Endodermal cell (in vitro differentiated cells): ENCODE results near the gene ACKR4. TPM values are rescaled to one million over a fixed set of nuclear protein-coding genes. Genes with fewer than 3 reads are reported as not detected.

ENCODE experiments used
- DNase-seq: peaks from one replicate; pipeline ENCODE4 v3.0.0-alpha.2; 2017
- H3K27ac ChIP-seq: 2 replicates; pipeline ENCODE4 v1.5.1; 2013; ENCODE audit warnings: mild to moderate bottlenecking, low read depth, low read length, moderate library complexity
- H3K27me3 ChIP-seq: 2 replicates; pipeline ENCODE4 v1.6.1; 2013; ENCODE audit warnings: mild to moderate bottlenecking, low read length, moderate library complexity; ENCODE audit not compliant: insufficient read depth, control insufficient read depth, poor library complexity, severe bottlenecking
- H3K36me3 ChIP-seq: 2 replicates; pipeline ENCODE4 v1.7.0; 2013; ENCODE audit warnings: mild to moderate bottlenecking, low read length, moderate library complexity; ENCODE audit not compliant: control insufficient read depth, insufficient read depth
- H3K4me1 ChIP-seq: one replicate; pipeline ENCODE4 v1.7.0; 2013; ENCODE audit warnings: low read length; ENCODE audit not compliant: control insufficient read depth, insufficient read depth
- H3K4me3 ChIP-seq: 2 replicates; pipeline ENCODE4 v1.5.1; 2013; ENCODE audit warnings: mild to moderate bottlenecking, low read length, moderate library complexity
- H3K9ac ChIP-seq: 2 replicates; pipeline ENCODE4 v1.6.1; 2013; ENCODE audit warnings: mild to moderate bottlenecking, low read length, moderate library complexity; ENCODE audit not compliant: poor library complexity, severe bottlenecking; ENCODE audit errors: extremely low read depth
- H3K9me3 ChIP-seq: 2 replicates; pipeline ENCODE4 v1.6.1; 2013; ENCODE audit warnings: mild to moderate bottlenecking, low read length, moderate library complexity; ENCODE audit not compliant: control insufficient read depth
- H3K27ac Mint-ChIP-seq: 2 replicates; pipeline ENCODE4 v1.8.0; 2020; ENCODE audit warnings: mixed read lengths
- H3K27me3 Mint-ChIP-seq: 2 replicates; pipeline ENCODE4 v1.8.0; 2021; ENCODE audit warnings: mild to moderate bottlenecking, mixed read lengths; ENCODE audit not compliant: insufficient read depth
- H3K36me3 Mint-ChIP-seq: 2 replicates; pipeline ENCODE4 v1.8.0; 2020; ENCODE audit warnings: low read depth, mixed read lengths
- H3K4me1 Mint-ChIP-seq: 2 replicates; pipeline ENCODE4 v1.8.0; 2020; ENCODE audit warnings: mixed read lengths
- H3K4me3 Mint-ChIP-seq: 2 replicates; pipeline ENCODE4 v1.8.0; 2020; ENCODE audit warnings: mild to moderate bottlenecking, moderate library complexity, mixed read lengths
- H3K9me3 Mint-ChIP-seq: 2 replicates; pipeline ENCODE4 v1.8.0; 2020; ENCODE audit warnings: mild to moderate bottlenecking, mixed read lengths
- WGBS, 2 experiments: methylation state at CpG; one replicate each; pipeline versions ENCODE4 v1.1.5 to v1.1.7; 2013; ENCODE audit warnings: missing lambda C conversion rate in 2 of 2, mixed read lengths in 1 of 2; ENCODE audit not compliant: insufficient coverage in 1 of 2, insufficient read length in 1 of 2; 5-methylcytosine and 5-hydroxymethylcytosine counted together
- total RNA-seq, 2 donors: library from RNA; stranded (reverse); fragmentation: NEBNext Ultra II Directional in 1 of 2; extraction: Animal tissue kit (Norgen Biotek cat#: 25700) in 1 of 2; gene quantifications; 2 replicates in 1 of 2; 3 replicates in 1 of 2; pipeline ENCODE4 v1.2.1, GENCODE V29; 2021
- TF ChIP-seq, protein P1 (sequence below): fragments of 200-600 bp; sonication (generic); conservative IDR thresholded peaks from 2 replicates; pipeline ENCODE4 v1.5.0; 2021; ENCODE audit warnings: antibody characterized with exemption, mild to moderate bottlenecking

Gene ACKR4
- total RNA-seq, 2 donors from 2014 or later: not detected

DNA sequence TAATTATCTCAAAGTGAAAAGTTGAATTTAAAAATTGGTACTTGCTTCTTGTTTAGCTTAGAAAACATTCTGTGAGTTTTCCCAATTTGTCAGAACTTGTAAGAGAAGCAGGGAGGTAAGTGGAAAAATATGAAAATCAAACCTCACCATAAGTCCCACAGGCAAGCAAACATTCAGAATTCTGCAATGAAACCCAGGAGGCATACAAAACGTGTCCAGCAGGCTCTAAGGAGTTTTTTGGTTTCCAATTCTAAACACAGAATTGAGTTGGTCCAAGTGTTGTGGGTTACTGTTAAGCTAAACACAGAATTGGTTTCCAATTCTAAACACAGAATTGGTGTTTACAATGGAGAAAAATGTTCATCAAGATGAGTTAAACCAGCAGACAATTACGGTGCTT, 27.1 kb upstream of the ACKR4 start:
- DNase-seq: no peak
- H3K4me1 Mint-ChIP-seq: peaks cover 7% of the 10 kb centered on the region
- WGBS, 2 experiments: 90% methylated on average over 2 of the region's 2 CpGs; no CpG with 5 or more reads in 1 of the 2 experiments

DNA sequence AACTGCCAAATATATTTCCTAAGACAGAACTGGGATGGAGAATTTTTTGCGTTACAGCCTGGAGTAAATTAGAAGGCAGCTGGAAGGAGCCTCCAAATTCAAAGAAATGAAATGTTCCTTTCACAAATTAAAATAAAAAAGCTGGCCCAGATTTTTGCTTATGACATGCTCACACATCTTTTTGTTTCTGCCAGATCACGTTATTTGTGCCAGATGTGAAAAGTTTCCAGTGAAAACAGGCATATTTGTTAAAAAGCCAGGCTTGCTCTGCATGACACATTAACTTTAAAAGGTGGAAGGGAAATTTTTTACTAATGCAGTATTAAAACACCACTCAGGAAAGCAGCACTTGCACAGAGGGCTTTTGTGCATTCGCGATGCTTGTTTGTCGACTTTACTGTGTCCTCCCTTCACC, 23.3 kb upstream of the ACKR4 start:
- no peaks in the 10 kb centered on the region for H3K4me1 ChIP-seq
- 90 to 100% methylated on average over 1 to 5 of the region's 5 CpGs for whole genome bisulfite sequencing, 2 experiments
- Mint-ChIP-seq H3K9me3 (peaks cover 12% of the 10 kb centered on the region), H3K27me3 (no peaks in the 10 kb centered on the region), H3K27ac (no peak overlapping the region), H3K36me3 (peaks cover 29% of the 10 kb centered on the region), H3K4me3 (no peak overlapping the region), H3K4me1 (peaks cover 7% of the 10 kb centered on the region)
- DNase-seq: no peak
- no peak overlapping the region for H3K27ac ChIP-seq
- H3K4me3 ChIP-seq: no peak overlapping the region
- peaks cover 22% of the 10 kb centered on the region for H3K36me3 ChIP-seq
- no peak overlapping the region for H3K9ac ChIP-seq
- H3K27me3 ChIP-seq: no peaks in the 10 kb centered on the region
- TF ChIP-seq, protein P1, sequence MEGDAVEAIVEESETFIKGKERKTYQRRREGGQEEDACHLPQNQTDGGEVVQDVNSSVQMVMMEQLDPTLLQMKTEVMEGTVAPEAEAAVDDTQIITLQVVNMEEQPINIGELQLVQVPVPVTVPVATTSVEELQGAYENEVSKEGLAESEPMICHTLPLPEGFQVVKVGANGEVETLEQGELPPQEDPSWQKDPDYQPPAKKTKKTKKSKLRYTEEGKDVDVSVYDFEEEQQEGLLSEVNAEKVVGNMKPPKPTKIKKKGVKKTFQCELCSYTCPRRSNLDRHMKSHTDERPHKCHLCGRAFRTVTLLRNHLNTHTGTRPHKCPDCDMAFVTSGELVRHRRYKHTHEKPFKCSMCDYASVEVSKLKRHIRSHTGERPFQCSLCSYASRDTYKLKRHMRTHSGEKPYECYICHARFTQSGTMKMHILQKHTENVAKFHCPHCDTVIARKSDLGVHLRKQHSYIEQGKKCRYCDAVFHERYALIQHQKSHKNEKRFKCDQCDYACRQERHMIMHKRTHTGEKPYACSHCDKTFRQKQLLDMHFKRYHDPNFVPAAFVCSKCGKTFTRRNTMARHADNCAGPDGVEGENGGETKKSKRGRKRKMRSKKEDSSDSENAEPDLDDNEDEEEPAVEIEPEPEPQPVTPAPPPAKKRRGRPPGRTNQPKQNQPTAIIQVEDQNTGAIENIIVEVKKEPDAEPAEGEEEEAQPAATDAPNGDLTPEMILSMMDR: no peak
- H3K9me3 ChIP-seq: peaks cover 10% of the 10 kb centered on the region

More for the DNA sequence above, 27.1 kb upstream of the ACKR4 start:
- TF ChIP-seq, protein P1: no peak
- H3K27ac ChIP-seq: no peak overlapping the region
- H3K27me3 ChIP-seq: no peaks in the 10 kb centered on the region
- H3K9me3 Mint-ChIP-seq: peaks cover 12% of the 10 kb centered on the region
- no peak overlapping the region for H3K4me3 Mint-ChIP-seq
- H3K27me3 Mint-ChIP-seq: no peaks in the 10 kb centered on the region
- H3K4me1 ChIP-seq: no peaks in the 10 kb centered on the region
- peaks cover 23% of the 10 kb centered on the region for H3K36me3 Mint-ChIP-seq
- no peak overlapping the region for H3K4me3 ChIP-seq
- no peak overlapping the region for H3K9ac ChIP-seq
- no peak overlapping the region for H3K27ac Mint-ChIP-seq
- peaks cover 10% of the 10 kb centered on the region for H3K9me3 ChIP-seq
- peaks cover 3% of the 10 kb centered on the region for H3K36me3 ChIP-seq

DNA sequence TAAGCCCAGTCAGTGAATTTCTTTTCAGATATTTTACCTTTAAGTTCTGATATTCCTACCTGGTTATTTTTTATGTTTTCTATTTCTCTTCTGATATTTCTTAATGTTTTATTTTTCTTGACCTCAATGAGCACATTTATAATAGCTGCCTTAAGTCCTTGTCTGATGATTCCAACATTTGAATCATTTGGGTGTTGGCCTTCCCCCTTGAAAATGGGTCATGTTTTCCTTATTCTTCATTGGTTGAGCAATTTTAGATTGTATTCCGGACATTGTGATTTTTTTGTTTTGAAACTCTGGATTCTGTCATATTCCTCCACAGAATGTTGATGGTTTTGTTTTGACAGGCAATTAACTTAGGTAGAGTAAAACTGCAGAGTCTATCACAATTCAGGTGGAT, 9.7 kb upstream of the ACKR4 start:
- H3K9me3 Mint-ChIP-seq: no peaks in the 10 kb centered on the region
- no peaks in the 10 kb centered on the region for H3K4me1 ChIP-seq

More for the DNA sequence above, 9.7 kb upstream of the ACKR4 start:
- Mint-ChIP-seq H3K27me3 (no peaks in the 10 kb centered on the region), H3K4me3 (no peak overlapping the region), H3K36me3 (peaks cover 14% of the 10 kb centered on the region), H3K27ac (no peak overlapping the region), H3K4me1 (no peaks in the 10 kb centered on the region)
- Histone ChIP-seq H3K27me3 (no peaks in the 10 kb centered on the region), H3K27ac (no peak overlapping the region), H3K36me3 (no peaks in the 10 kb centered on the region), H3K4me3 (no peak overlapping the region), H3K9me3 (no peaks in the 10 kb centered on the region), H3K9ac (no peak overlapping the region)
- DNase-seq: no peak
- TF ChIP-seq, protein P1: no peak
- WGBS, 2 experiments: 88 to 100% methylated on average over 1 of the region's 1 CpG
